ENCODE results near the gene GALR3.
A peak's percentile ranks its signal among the peaks of the same experiment; 100 is the strongest.

GALR3 gene

GRCh38 chr22:37806409-37807333 is 16.5 kb upstream of the GALR3 start:
- TF ChIP-seq CTCF (IDR thresholded peaks at IDR 0.05; ENCODE audit: extremely low read depth, insufficient read depth, missing control alignments): no peak
- DNase-seq (ENCODE audit: low spot score): no peak
- in situ Hi-C loops (cut with MboI; ENCODE audit: low pct_unique_long_range_greater_than_20kb, low sequenced_read_pairs, unreplicated experiment): no loop called here

- in situ Hi-C loops (cut with MboI; ENCODE audit: low pct_unique_long_range_greater_than_20kb, low sequenced_read_pairs, unreplicated experiment): no loop called here
- peak; percentile 99 for DNase-seq (ENCODE audit: low spot score)
- TF ChIP-seq CTCF (IDR thresholded peaks at IDR 0.05; ENCODE audit: extremely low read depth, insufficient read depth, missing control alignments): no peak
Measured at GRCh38 chr22:37807410-37808293, 15.5 kb upstream of the GALR3 start, which contains the start of gene GCAT. Gene GCAT, plus strand, starts transcription at chr22:37807934. Its CDS starts 34 bp downstream, at chr22:37807968.

GRCh38 chr22:37808294-37808657 is 14.9 kb upstream of the GALR3 start:
- TF ChIP-seq CTCF (IDR thresholded peaks at IDR 0.05; ENCODE audit: extremely low read depth, insufficient read depth, missing control alignments): no peak
- in situ Hi-C loops (cut with MboI; ENCODE audit: low pct_unique_long_range_greater_than_20kb, low sequenced_read_pairs, unreplicated experiment): no loop called here
- no peak for DNase-seq (ENCODE audit: low spot score)

- no peak for TF ChIP-seq CTCF (IDR thresholded peaks at IDR 0.05; ENCODE audit: extremely low read depth, insufficient read depth, missing control alignments)
- no peak for DNase-seq (ENCODE audit: low spot score)
- in situ Hi-C loops (cut with MboI; ENCODE audit: low pct_unique_long_range_greater_than_20kb, low sequenced_read_pairs, unreplicated experiment): no loop called here
Measured at GRCh38 chr22:37809672-37810333, 13.4 kb upstream of the GALR3 start.

- no peak for TF ChIP-seq CTCF (IDR thresholded peaks at IDR 0.05; ENCODE audit: extremely low read depth, insufficient read depth, missing control alignments)
- in situ Hi-C loops (cut with MboI; ENCODE audit: low pct_unique_long_range_greater_than_20kb, low sequenced_read_pairs, unreplicated experiment): no loop called here
- DNase-seq (ENCODE audit: low spot score): no peak
Measured at GRCh38 chr22:37811867-37812266, 11.3 kb upstream of the GALR3 start.
